ENCODE results near the gene MPO.

- TF ChIP-seq EZH2phosphoT487 (IDR thresholded peaks at IDR 0.05; ENCODE audit: borderline replicate concordance, low read depth, low read length) = no peak
- no peak for TF ChIP-seq CTCF (conservative IDR thresholded peaks at IDR 0.05; ENCODE audit: low read length)
Observed at GRCh38 chr17:58310511-58311428, 30.0 kb upstream of the MPO start.
